ENCODE results near the gene SULT2B1.
A peak's percentile ranks its signal among the peaks of the same experiment; 100 is the strongest.

SULT2B1 gene

DNA sequence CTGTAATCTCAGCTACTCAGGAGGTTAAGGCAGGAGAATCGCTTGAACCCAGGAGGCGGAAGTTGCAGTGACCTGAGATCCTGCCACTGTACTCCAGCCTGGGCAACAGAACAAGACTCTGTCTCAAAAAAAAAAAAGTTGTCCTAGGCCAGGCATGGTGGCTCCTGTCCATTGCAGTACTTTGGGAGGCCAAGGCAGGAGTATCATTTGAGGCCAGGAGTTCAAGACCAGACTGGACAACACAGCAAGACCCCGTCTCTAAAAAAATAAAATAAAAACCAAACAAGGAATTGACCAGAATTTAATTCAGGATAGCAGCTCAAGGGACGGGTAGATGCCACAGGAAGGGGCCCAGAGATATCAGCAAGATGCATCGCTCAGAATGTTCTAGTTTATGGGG, 4.9 kb downstream of the SULT2B1 start:
- CTCF ChIA-PET = interaction anchor here (0.9 to 2.0 kb wide), 2 partner anchors 22 to 27 kb away, joined by 3 to 5 read pairs; no protein-coding TSS in a partner anchor
- TF ChIP-seq, protein P1, sequence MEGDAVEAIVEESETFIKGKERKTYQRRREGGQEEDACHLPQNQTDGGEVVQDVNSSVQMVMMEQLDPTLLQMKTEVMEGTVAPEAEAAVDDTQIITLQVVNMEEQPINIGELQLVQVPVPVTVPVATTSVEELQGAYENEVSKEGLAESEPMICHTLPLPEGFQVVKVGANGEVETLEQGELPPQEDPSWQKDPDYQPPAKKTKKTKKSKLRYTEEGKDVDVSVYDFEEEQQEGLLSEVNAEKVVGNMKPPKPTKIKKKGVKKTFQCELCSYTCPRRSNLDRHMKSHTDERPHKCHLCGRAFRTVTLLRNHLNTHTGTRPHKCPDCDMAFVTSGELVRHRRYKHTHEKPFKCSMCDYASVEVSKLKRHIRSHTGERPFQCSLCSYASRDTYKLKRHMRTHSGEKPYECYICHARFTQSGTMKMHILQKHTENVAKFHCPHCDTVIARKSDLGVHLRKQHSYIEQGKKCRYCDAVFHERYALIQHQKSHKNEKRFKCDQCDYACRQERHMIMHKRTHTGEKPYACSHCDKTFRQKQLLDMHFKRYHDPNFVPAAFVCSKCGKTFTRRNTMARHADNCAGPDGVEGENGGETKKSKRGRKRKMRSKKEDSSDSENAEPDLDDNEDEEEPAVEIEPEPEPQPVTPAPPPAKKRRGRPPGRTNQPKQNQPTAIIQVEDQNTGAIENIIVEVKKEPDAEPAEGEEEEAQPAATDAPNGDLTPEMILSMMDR (IDR thresholded peaks at IDR 0.05; ENCODE audit: control extremely low read depth, extremely low read depth, low read depth, missing control alignments) = no peak
- POLR2A ChIA-PET = no interaction called here
- DNase-seq (ENCODE audit: extremely low spot score) = no peak

GRCh38 chr19:48558018-48558684, 6.2 kb downstream of the SULT2B1 start:
- ChIA-PET CTCF (interaction anchor here (0.9 kb wide), 1 partner anchor 26 kb away, joined by 3 read pairs; no protein-coding TSS in a partner anchor), POLR2A (interaction anchor here (0.6 kb wide), 1 partner anchor 1624 kb away, joined by 3 read pairs; no protein-coding TSS in a partner anchor)
- DNase-seq (ENCODE audit: extremely low spot score) = no peak
- TF ChIP-seq, protein P1 (IDR thresholded peaks at IDR 0.05; ENCODE audit: control extremely low read depth, extremely low read depth, low read depth, missing control alignments) = no peak

- ChIA-PET POLR2A (no interaction called here), CTCF (interaction anchor here (1.2 to 1.5 kb wide), 2 partner anchors 24 to 70 kb away, joined by 3 to 4 read pairs; no protein-coding TSS in a partner anchor)
- DNase-seq (ENCODE audit: extremely low spot score) = no peak
- TF ChIP-seq, protein P1 (IDR thresholded peaks at IDR 0.05; ENCODE audit: control extremely low read depth, extremely low read depth, low read depth, missing control alignments) = peak; percentile 12
These were observed 8.1 kb downstream of the SULT2B1 start for GRCh38 chr19:48560095-48560530.

GRCh38 chr19:48561412-48561811, 9.4 kb downstream of the SULT2B1 start:
- TF ChIP-seq, protein P1 (IDR thresholded peaks at IDR 0.05; ENCODE audit: control extremely low read depth, extremely low read depth, low read depth, missing control alignments) = no peak
- DNase-seq (ENCODE audit: extremely low spot score) = no peak
- ChIA-PET CTCF (interaction anchor here (1.0 to 1.2 kb wide), 2 partner anchors 23 to 27 kb away, joined by 3 to 5 read pairs; no protein-coding TSS in a partner anchor), POLR2A (no interaction called here)

GRCh38 chr19:48565090-48565489, 13.1 kb downstream of the SULT2B1 start:
- TF ChIP-seq, protein P1 (IDR thresholded peaks at IDR 0.05; ENCODE audit: control extremely low read depth, extremely low read depth, low read depth, missing control alignments) = no peak
- POLR2A ChIA-PET = no interaction called here
- no peak for DNase-seq (ENCODE audit: extremely low spot score)
- CTCF ChIA-PET = interaction anchor here (1.5 to 2.1 kb wide), 2 partner anchors 44 to 76 kb away, joined by 3 to 4 read pairs; no protein-coding TSS in a partner anchor

DNA sequence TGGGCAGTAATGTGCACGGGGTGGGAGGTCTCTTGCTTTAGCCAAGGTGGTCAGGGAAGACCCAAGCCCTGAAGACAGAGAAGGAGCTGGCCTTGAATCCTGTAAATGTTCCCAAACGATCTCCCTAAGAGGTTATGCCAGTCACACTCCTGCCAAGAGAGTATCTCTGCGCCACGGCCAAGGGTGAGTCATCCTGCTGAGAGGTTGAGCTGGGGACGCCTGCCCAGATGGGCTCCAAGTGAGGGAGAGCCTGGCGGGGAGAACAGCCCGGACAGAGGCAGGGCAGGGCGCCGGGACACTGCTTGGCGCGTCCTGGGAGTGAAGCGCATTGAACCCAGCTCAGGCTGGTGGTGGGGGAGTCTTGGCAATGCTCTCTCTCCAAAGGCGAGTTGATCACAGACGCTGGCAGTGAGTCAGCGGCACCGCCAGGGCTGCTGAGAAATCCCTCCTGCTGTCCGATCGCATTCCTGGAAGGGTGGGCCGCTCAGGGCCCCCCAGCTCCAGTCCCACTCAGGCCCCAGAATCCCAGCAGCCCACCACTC, 16.4 kb downstream of the SULT2B1 start:
- TF ChIP-seq, protein P1 (IDR thresholded peaks at IDR 0.05; ENCODE audit: control extremely low read depth, extremely low read depth, low read depth, missing control alignments) = no peak
- CTCF ChIA-PET = interaction anchor here (1.1 to 1.4 kb wide), 2 partner anchors 16 to 20 kb away, joined by 4 read pairs; no protein-coding TSS in a partner anchor
- POLR2A ChIA-PET = interaction anchor here (0.7 kb wide), 1 partner anchor 126 kb away, joined by 6 read pairs; no protein-coding TSS in a partner anchor
- DNase-seq (ENCODE audit: extremely low spot score) = no peak
